B cell (primary cell): ENCODE results near the gene TMEM255B. TPM values are rescaled to one million over a fixed set of nuclear protein-coding genes. Genes with fewer than 3 reads are reported as not detected.

ENCODE experiments used
- ATAC-seq: fragments of 200-7000 bp; cut with Tn5 transposase; one replicate; pipeline ENCODE4 v1.10.0; 2021; ENCODE audit warnings: low read depth, mild to moderate bottlenecking, moderate number of reproducible peaks, moderate library complexity
- CTCF ChIA-PET: fragments of 350-600 bp; sonication (Branson Sonifier 250); formaldehyde crosslinking; loops from one replicate; lab custom pipeline; 2021; ENCODE audit warnings: antibody characterized with exemption, inconsistent platforms; lab: Charles Lee
- POLR2A ChIA-PET: fragments of 350-600 bp; sonication (Branson Sonifier 250); formaldehyde crosslinking; loops from one replicate; lab custom pipeline; 2021; ENCODE audit warnings: antibody characterized with exemption; lab: Charles Lee
- DNase-seq: peaks from one replicate; pipeline ENCODE4 v3.0.0; 2013
- H2AFZ ChIP-seq: 2 replicates; pipeline ENCODE4 v1.6.1; 2012; ENCODE audit warnings: mild to moderate bottlenecking, low read depth, low read length; ENCODE audit not compliant: insufficient read depth, poor library complexity, severe bottlenecking
- H3K27ac ChIP-seq, 2 donors: 1 replicate in 1 of 2; 2 replicates in 1 of 2; pipeline ENCODE4 v1.5.1; 2012 to 2013; ENCODE audit warnings: low read length in 2 of 2, mild to moderate bottlenecking in 2 of 2, moderate library complexity in 1 of 2
- H3K27me3 ChIP-seq, 4 experiments: fragments of 200-600 bp in 1 of 4; sonication (generic) in 1 of 4; replicated peaks in 1 of 4; 1 replicate in 2 of 4; 2 replicates in 2 of 4; pipeline versions ENCODE4 v1.6.1 to v1.7.0; 2013 to 2016; ENCODE audit warnings: low read length in 3 of 4, mild to moderate bottlenecking in 2 of 4, mixed read lengths in 1 of 4, moderate library complexity in 1 of 4; ENCODE audit not compliant: insufficient read depth in 4 of 4, control insufficient read depth in 3 of 4; ENCODE audit errors: control extremely low read depth in 1 of 4
- H3K36me3 ChIP-seq, 2 experiments: replicated peaks in 1 of 2; 1 replicate in 1 of 2; 2 replicates in 1 of 2; pipeline versions ENCODE4 v1.6.1 to v1.7.1; 2013; ENCODE audit warnings: low read length in 1 of 2; ENCODE audit not compliant: insufficient read depth in 2 of 2, control insufficient read depth in 1 of 2; ENCODE audit errors: control extremely low read depth in 1 of 2, extremely low read depth in 1 of 2
- H3K4me1 ChIP-seq, 2 donors: fragments of 200-600 bp in 1 of 2; sonication (generic) in 1 of 2; 1 replicate in 1 of 2; 2 replicates in 1 of 2; pipeline versions ENCODE4 v1.5.1 to v1.6.1; 2013 to 2017; ENCODE audit warnings: low read length in 2 of 2; ENCODE audit not compliant: control insufficient read depth in 2 of 2, insufficient read depth in 2 of 2
- H3K4me2 ChIP-seq: replicated peaks from 2 replicates; pipeline ENCODE3; 2012; ENCODE audit warnings: mild to moderate bottlenecking, low read depth, low read length; ENCODE audit not compliant: poor library complexity, severe bottlenecking
- H3K4me3 ChIP-seq, 5 experiments: fragments of 200-600 bp in 1 of 5; sonication (generic) in 1 of 5; 1 replicate in 3 of 5; 2 replicates in 2 of 5; pipeline versions ENCODE4 v1.5.1 to v1.7.0; 2011 to 2016; ENCODE audit warnings: low read length in 4 of 5, mild to moderate bottlenecking in 4 of 5, low read depth in 2 of 5, control low read depth in 1 of 5, moderate library complexity in 1 of 5; ENCODE audit not compliant: insufficient read depth in 1 of 5; ENCODE audit errors: control extremely low read depth in 1 of 5, extremely low read depth in 1 of 5
- H3K79me2 ChIP-seq: fragments of 200-600 bp; sonication (generic); one replicate; pipeline ENCODE4 v1.6.0; 2016; ENCODE audit warnings: low read length; ENCODE audit not compliant: control insufficient read depth, insufficient read depth
- H3K9ac ChIP-seq: fragments of 200-600 bp; sonication (generic); 2 replicates; pipeline ENCODE4 v1.6.1; 2017; ENCODE audit warnings: mild to moderate bottlenecking, low read length, moderate library complexity
- H3K9me3 ChIP-seq, 3 donors: one replicate each; pipeline versions ENCODE4 v1.6.1 to v1.7.1; 2013; ENCODE audit warnings: low read length in 2 of 3; ENCODE audit not compliant: control insufficient read depth in 2 of 3, insufficient read depth in 1 of 3; ENCODE audit errors: control extremely low read depth in 1 of 3
- H4K20me1 ChIP-seq: 2 replicates; pipeline ENCODE4 v1.6.0; 2012; ENCODE audit warnings: mild to moderate bottlenecking, low read length; ENCODE audit not compliant: insufficient read depth, control insufficient read depth, poor library complexity, severe bottlenecking
- H3K27ac Mint-ChIP-seq: one replicate; pipeline ENCODE4 v1.8.0; 2021; ENCODE audit warnings: mixed read lengths
- H3K27me3 Mint-ChIP-seq: one replicate; pipeline ENCODE4 v1.8.0; 2021; ENCODE audit warnings: mixed read lengths
- H3K4me1 Mint-ChIP-seq: one replicate; pipeline ENCODE4 v1.8.0; 2021; ENCODE audit warnings: mixed read lengths
- H3K4me3 Mint-ChIP-seq: one replicate; pipeline ENCODE4 v1.8.0; 2021; ENCODE audit warnings: mixed read lengths
- H3K9me3 Mint-ChIP-seq: one replicate; pipeline ENCODE4 v1.8.0; 2022; ENCODE audit warnings: mixed read lengths; ENCODE audit not compliant: insufficient read depth
- EZH2 ChIP-seq: IDR thresholded peaks from 2 replicates; pipeline ENCODE4 v1.6.1; 2012; ENCODE audit warnings: borderline replicate concordance, low read depth, mild to moderate bottlenecking, moderate library complexity, low read length; ENCODE audit not compliant: insufficient read depth, poor library complexity, severe bottlenecking
- WGBS: methylation state at CpG from one replicate; pipeline ENCODE4 v1.1.5; 2013; ENCODE audit warnings: missing lambda C conversion rate; ENCODE audit not compliant: insufficient coverage; 5-methylcytosine and 5-hydroxymethylcytosine counted together
- intact Hi-C: fragments of 100-400 bp; cut with micrococcal nuclease; formaldehyde crosslinking; loops from one replicate; pipeline ENCODE4 v1.10.0; 2022
- polyA plus RNA-seq: library from polyadenylated mRNA; depleted of rRNA; stranded (reverse); fragments of >200 nt; gene quantifications from 2 replicates; pipeline ENCODE4 v1.2.3, GENCODE V29; 2012
- total RNA-seq, 2 donors: library from RNA; stranded (reverse); fragments of 120-200 nt in 1 of 2; gene quantifications; 1 replicate in 1 of 2; 2 replicates in 1 of 2; pipeline versions ENCODE4 v1.2.3 to v1.2.4, GENCODE V29; 2013 to 2022
- TF ChIP-seq, protein P1 (sequence below): fragments of 200-600 bp; IDR thresholded peaks from one replicate; pipeline ENCODE4 v1.8.0; 2022; ENCODE audit warnings: antibody characterized with exemption, mild to moderate bottlenecking

The TMEM255B gene
- total and polyA plus RNA-seq, 2 donors (not counting 1 experiment from before 2014, with no cell fraction given), result 2.1 to 8.2 TPM

DNA sequence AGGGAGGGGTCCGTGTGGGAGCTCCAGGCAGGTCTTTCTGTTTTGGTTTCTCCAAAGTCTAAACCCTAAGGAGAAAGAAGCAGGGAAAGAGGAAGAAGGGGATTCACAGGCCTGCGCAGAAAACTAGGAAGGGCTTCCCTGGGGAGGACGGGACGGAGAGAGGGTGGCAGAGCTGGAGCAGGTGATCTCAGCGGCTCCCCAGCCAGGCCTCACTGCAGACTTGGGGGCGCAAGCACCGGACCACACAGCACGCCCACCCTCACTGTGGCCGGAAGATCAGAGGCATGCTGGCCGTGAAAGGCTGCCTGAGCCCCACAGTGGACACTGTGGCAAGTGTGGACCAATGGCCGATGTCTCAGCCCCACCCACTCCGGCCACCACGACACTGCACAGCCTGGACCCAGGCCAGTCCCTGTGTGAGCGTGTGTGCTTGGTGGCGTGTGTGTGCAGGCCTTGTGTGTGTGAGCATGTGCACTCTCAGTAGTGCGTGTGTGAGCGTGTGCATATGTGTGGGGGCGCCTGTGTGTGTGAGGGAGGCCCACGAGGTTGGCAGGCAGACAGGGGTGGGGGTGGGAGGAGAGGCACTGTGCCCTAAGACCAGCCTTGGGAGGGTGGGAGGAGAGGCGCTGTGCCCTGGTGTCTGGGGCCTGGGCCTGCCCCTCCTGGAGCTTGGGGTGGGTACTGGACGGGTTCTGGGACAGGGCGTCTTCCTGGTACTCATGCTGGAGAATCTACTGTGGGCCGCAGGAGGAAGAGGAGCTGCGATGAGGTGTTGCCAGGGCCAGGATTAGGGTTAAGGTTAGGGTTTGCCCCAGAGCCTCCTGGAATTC, 15.4 kb upstream of the TMEM255B start:
- Histone ChIP-seq H3K27me3 (peaks cover 0 to 43% (median 15%) of the 10 kb centered on the region in 4 experiments), H3K79me2 (no peaks in the 10 kb centered on the region), H2AFZ (no peak overlapping the region), H3K27ac (no peak overlapping the region), H3K4me2 (no peak overlapping the region), H3K9me3 (peaks cover 0 to 16% (median 0%) of the 10 kb centered on the region in 3 donors), H3K36me3 (no peaks in the 10 kb centered on the region), H3K9ac (no peak overlapping the region), H4K20me1 (no peaks in the 10 kb centered on the region), H3K4me1 (peaks cover 17 to 18% of the 10 kb centered on the region in 2 donors), H3K4me3 (no peak overlapping the region)
- no peak for ATAC-seq
- H3K27ac Mint-ChIP-seq, result no peak overlapping the region
- ChIA-PET CTCF (interaction anchor here (1.3 kb wide), 1 partner anchor 15 kb away, joined by 6 read pairs; the partner anchor contains the start of gene TMEM255B), POLR2A (no interaction called here)
- H3K4me1 Mint-ChIP-seq, result peaks cover 11% of the 10 kb centered on the region
- WGBS, result 91% methylated on average over 24 of the region's 24 CpGs
- intact Hi-C loops, result no loop called here
- no peak for DNase-seq
- no peaks in the 10 kb centered on the region for H3K9me3 Mint-ChIP-seq
- H3K27me3 Mint-ChIP-seq, result peaks cover 17% of the 10 kb centered on the region
- TF ChIP-seq EZH2, result no peak
- TF ChIP-seq, protein P1, sequence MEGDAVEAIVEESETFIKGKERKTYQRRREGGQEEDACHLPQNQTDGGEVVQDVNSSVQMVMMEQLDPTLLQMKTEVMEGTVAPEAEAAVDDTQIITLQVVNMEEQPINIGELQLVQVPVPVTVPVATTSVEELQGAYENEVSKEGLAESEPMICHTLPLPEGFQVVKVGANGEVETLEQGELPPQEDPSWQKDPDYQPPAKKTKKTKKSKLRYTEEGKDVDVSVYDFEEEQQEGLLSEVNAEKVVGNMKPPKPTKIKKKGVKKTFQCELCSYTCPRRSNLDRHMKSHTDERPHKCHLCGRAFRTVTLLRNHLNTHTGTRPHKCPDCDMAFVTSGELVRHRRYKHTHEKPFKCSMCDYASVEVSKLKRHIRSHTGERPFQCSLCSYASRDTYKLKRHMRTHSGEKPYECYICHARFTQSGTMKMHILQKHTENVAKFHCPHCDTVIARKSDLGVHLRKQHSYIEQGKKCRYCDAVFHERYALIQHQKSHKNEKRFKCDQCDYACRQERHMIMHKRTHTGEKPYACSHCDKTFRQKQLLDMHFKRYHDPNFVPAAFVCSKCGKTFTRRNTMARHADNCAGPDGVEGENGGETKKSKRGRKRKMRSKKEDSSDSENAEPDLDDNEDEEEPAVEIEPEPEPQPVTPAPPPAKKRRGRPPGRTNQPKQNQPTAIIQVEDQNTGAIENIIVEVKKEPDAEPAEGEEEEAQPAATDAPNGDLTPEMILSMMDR, result no peak
- H3K4me3 Mint-ChIP-seq, result no peak overlapping the region
